GM18526 (cell line): Measurements from ENCODE around the gene DLGAP5.

Experiments used
- POLR2A ChIP-seq: IDR thresholded peaks from 3 replicates; pipeline ENCODE4 v1.6.1; 2011; ENCODE audit not compliant: insufficient read length; ENCODE audit errors: extremely low read depth

Gene DLGAP5

GRCh38 chr14:55201219-55202101, 10.1 kb upstream of the DLGAP5 start:
- TF ChIP-seq POLR2A, result no peak

GRCh38 chr14:55200651-55201050, 9.3 kb upstream of the DLGAP5 start:
- TF ChIP-seq POLR2A, result no peak

- no peak for TF ChIP-seq POLR2A
These were observed 7.4 kb upstream of the DLGAP5 start for GRCh38 chr14:55198749-55199148.

DNA sequence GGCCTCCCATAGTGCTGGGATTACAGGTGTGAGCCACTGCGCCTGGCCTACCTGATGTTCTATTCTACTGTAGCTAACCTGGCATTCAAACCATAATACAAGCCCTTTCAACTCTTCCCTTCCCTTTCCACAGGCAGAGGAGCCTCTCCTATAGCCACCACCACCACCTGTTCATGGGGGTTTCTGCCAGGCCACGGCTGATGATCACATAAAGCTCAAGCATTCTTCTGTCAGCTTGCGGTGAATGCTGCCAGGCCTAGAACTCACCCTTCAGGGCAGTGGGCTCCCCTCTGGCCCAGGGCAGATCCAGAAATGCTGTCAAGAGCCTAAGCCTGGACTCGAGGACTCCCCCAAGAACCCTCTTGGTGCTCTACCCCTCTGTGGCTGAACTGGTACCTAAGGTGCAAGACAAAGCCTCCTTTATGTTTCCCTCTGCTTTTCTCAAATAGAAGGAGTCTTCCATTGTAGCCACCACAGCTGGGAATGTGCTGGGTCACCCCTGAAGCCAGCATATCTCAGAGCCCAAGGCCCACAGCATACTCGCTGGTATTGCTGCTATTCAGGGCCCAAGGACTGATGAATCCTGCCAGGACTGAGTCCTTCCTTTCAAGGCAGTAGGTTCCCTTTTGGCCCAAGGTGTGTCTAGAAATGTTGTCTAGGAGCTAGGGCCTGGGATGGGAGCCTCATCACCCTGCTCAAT, 3.4 kb upstream of the DLGAP5 start:
- TF ChIP-seq POLR2A, result no peak

GRCh38 chr14:55192054-55192621, 753 bp upstream of the DLGAP5 start:
- no peak for TF ChIP-seq POLR2A

DNA sequence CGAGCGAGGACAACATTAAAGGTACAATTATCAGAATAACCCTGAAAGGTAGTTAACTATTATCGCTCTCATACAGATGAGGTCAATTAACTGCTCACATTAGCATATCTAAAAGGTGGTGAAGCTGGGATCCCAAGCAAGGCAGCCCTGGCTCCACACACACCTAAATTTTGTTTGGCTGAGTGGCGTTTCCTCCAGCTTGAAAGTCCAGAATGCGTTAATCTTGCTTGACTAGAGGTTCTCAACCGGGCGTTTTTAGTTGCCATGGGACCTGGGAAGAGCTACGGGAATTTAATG, 531 bp downstream of the DLGAP5 start:
- no peak for TF ChIP-seq POLR2A

- no peak for TF ChIP-seq POLR2A
These were observed 2.6 kb downstream of the DLGAP5 start for GRCh38 chr14:55188686-55189295.

- TF ChIP-seq POLR2A, result no peak
These were observed 11.0 kb downstream of the DLGAP5 start for GRCh38 chr14:55180434-55180833.

DNA sequence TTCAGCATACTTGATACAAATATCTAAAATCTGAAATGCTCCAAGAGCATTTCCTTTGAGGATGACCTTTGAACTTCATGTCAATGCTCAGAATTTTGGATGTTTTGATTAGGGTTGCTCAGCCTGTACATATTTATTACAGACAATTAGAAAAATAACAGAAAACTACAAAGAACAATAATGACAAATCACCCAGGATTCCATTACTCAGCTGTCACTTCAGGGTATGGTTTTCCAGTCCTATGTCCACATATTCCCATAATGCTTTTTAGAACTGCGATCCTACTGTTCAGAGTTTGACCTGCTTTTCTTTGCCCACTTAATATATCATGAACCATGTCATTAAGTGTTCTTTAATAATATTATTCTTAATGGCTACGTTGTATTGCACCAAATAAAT, 11.4 kb downstream of the DLGAP5 start:
- no peak for TF ChIP-seq POLR2A

DNA sequence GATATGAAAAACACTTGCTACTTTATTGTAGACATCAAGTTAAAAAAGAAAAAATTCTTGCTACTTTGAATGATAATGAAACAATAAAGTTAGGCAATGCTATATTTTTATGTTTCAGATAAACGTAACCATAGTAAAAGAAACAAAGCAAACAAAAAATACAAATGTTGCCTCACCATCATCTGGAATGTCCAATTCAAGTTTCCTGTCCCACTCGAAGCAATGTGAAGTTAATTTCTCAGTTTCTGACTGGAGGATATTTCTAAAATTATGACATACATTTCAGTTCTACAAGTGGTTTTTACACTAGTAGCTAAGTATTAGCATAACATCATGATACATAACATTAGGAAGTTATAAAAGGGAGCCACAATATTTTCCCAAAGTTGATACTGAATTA, 20.9 kb downstream of the DLGAP5 start:
- TF ChIP-seq POLR2A, result no peak

- no peak for TF ChIP-seq POLR2A
These were observed 30.4 kb downstream of the DLGAP5 start for GRCh38 chr14:55160989-55161388.

- no peak for TF ChIP-seq POLR2A
These were observed 33.0 kb downstream of the DLGAP5 start for GRCh38 chr14:55158412-55158811.

GRCh38 chr14:55157080-55157479, 34.3 kb downstream of the DLGAP5 start:
- TF ChIP-seq POLR2A, result no peak

DNA sequence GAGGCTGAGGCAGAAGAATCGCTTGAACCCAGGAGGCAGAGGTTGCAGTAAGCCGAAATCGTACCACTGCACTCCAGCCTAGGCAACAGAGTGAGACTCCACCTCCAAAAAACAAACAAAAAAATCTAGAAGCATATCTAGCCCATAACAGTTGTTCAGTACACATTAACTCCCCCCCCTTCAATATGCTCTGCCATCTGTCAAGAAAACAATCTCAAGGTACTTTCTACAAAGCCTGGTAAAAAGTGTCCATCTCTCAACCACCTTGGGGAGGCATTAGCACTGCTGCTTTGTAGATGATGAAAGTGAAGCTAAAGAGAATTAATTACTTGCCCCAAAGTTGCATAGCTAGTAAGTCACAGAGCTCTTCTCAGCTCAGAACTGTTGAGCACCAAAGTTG, 37.4 kb downstream of the DLGAP5 start:
- TF ChIP-seq POLR2A, result no peak

DNA sequence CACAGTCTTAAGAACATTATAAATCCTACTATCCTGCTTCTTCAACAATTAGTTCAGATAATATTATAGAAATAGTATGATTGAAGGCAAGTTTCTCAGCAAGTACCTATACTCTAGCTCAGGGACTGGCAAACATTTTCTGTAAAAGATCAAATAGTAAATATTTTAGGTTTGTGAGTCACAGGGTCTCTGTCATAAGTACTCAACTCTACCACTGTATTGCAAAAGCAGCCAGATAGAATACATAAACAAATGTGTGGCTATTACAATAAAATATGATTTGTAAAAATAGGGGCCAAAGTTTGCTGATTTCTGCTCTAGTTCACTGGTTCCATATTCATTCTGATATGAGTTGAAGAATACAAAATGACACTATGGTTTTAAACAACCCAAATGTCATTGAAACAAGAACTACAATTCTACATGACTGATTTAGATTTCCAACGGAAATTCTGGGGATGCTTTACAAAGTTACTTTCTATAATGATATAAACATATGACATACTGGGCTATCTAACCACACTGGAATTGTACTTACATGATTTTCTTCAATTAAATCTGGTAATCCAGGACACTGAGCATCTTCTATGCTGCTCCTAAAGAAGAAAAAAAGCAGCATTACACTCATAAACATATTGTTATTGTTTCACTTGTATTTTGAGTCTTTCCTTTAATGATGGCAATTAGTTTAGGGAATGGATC, 39.2 kb downstream of the DLGAP5 start:
- TF ChIP-seq POLR2A, result no peak
